ENCODE measurements around the gene VIL1. TPM values are rescaled to one million over a fixed set of nuclear protein-coding genes. Genes with fewer than 3 reads are reported as not detected.

VIL1 gene
- total RNA-seq, 1 experiment from 2014 or later: not detected

DNA sequence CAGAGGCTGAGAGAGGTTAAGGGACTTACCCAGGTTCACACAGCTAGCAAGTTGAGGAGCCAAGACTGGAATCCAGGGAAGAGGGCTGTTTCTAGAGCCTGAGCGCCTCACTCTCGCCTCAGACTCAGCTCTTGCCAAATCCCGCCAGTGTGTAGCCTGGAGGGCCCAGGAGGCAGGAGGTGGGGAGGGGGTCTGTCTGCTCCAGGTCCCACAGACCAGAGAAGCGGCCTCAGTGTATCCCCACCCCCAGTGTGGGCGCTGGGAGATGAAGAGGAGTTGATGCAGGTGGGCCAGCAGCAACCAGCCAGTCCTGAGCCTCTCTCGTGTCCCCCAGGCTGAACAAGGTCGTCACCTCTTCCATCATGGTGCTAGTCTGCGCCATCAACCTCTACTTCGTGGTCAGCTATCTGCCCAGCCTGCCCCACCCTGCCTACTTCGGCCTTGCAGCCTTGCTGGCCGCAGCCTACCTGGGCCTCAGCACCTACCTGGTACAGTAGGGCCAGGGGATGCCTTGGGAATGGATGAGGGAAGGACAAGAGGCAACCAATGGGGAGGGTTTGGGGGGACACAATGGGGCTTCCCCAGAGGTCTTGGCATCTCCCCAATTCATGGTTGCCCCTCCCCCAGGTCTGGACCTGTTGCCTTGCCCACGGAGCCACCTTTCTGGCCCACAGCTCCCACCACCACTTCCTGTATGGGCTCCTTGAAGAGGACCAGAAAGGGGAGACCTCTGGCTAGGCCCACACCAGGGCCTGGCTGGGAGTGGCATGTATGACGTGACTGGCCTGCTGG, 24.4 kb upstream of the VIL1 start:
- DNase-seq (ENCODE audit: low read depth): no peak

DNA sequence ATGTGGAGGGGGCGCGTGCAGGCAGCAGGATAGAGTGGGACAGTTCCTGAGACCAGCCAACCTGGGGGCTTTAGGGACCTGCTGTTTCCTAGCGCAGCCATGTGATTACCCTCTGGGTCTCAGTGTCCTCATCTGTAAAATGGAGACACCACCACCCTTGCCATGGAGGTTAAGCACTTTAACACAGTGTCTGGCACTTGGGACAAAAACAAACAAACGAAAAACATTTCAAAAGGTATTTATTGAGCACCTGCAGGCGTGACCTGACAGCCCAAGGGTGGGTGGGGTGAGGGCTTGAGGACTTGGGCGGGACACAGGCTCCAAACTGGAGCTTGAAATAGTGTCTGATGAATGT, 23.9 kb upstream of the VIL1 start:
- no peak for DNase-seq (ENCODE audit: low read depth)

DNA sequence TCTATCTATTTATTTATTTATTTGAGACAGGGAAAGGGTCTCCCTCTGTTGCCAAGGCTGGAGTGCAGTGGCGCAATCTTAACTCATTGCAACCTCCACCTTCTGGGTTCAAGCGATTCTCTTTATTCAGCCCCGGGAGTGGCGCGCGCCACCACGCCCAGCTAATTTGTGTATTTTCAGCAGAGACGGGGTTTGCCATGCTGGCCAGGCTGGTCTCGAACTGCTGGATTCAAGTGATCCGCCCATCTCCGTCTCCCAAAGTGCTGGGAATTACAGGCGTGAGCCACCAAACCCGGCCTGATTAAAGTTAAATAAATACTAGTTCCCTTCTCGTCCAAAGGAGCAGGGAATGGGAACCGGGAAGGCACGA, 23.5 kb upstream of the VIL1 start:
- DNase-seq (ENCODE audit: low read depth): no peak

DNA sequence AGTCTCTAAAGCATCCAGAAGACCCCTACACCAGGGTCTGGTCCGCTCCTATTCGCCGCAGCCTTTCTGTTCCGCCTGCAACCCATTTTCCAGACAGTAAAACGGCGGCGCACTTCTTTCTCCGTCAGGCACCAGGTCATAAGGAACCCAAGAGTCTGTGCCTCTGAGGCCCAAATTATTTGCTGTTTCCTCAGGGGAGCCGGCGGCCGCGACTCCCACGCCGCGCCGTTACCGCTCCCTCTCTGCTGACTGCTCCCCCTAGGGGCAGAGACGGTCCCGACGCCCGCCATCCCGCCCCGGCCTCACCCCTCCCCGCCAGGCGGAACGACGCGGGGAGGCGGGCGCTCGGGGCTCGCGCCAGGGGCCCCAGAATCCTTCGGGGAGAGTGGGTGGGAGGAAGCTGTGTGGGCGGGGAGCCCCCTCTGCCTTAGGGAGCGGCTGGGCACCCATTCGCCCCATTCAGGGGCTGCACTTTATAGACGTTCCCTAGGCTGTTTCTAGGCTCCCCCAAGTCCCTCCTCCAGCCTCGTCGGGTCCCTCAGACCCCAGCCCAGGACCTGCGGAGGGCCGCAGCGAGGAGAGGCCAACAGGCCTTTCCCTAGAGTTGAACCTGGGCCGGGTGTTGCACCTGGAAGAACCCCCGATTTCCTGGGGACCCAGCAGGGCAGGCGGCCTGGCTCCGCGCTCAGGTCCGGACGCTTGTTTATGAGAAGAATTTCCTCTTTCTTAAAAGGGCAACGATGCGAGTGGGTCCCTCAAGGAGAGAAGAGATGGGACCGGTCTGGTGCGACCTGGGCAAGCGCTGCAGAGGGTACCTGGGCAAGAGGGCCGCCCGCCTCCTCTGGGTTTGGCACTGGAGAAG, 22.9 kb upstream of the VIL1 start:
- DNase-seq (ENCODE audit: low read depth): peak; percentile 98

DNA sequence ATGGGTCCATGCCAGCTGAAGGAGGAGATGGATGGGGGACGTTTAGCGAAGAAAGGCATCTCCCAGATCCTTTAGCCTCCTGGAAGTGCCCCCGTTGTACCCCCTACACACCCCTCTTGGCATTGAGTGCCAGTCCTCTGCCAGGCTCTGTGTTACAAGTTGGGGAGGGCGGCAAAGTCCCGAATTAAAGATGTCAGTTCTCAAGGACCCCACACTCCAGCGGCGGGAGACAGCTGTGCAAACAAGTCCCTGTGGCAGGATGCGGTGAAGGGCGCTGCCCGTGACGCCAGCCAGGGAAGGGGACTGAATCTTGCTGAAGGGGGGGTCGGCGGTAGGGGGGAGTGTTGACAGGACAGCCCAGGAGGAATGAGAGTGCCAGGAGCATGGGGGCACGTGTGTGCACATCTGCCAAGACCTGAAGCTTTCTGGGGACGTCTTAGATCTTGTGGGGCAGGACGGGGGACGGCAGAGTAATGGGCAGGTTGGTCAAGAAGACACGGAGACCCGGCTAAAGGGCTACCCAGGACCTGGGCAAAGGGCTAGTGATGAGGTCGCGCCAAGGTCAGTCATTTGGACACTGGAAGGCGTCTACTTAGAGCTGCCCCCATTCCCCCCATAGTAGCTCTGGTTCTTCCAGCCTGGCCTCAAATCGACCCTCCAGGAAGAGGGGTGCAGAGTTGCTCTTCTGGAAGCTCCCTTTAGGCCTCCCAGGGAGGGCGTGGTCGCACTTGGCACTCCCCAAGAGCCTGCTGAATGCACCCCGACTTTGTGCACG, 22.0 kb upstream of the VIL1 start:
- peak; percentile 94 for DNase-seq (ENCODE audit: low read depth)

DNA sequence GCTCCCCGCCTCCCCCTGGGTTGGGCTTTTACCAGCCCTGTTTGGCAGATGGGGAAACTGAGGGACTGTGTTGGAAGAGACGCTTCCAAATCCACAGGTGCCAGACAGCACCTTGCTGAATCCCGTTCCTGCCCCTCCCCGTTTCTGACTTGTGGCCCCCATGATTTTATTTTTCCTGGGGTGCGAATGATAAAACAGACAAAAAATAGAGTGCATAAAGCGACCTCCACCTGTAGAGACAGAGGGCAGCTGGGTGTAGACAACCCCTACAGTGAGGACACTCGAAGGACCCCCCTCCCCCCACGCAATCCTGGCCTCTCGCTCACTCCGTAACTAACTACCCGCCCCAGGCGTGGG, 21.5 kb upstream of the VIL1 start:
- no peak for DNase-seq (ENCODE audit: low read depth)

DNA sequence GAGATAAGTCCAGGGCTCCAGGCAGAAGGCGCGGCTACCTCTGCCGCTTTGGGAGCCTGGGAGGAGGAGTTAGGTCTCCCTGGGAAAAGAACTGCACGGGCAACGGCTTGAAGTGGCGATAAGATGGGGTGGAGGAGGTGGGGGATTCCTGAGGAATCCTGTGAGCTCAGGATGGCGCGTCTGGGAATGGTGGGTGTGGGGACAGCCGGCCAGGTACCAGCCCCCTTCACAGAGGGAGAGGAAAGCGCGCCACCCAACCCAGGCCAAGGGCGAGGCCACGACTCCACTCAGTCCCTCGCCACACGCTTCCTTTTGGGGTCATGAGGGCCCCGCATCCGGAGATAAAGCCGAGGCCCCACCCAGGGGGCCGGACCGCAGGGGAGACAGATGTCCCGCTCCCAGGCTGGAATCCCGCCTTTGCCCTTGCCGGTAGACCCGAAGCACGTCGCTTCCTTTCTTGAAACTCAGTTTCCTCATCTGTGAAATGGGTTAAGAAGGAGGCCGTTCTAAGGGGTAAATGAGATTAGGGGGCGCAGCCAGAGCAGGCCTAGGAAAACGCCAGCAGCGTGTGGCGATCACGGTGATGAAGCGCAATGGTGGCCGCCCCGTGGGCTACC, 21.0 kb upstream of the VIL1 start:
- DNase-seq (ENCODE audit: low read depth): peak; percentile 94

DNA sequence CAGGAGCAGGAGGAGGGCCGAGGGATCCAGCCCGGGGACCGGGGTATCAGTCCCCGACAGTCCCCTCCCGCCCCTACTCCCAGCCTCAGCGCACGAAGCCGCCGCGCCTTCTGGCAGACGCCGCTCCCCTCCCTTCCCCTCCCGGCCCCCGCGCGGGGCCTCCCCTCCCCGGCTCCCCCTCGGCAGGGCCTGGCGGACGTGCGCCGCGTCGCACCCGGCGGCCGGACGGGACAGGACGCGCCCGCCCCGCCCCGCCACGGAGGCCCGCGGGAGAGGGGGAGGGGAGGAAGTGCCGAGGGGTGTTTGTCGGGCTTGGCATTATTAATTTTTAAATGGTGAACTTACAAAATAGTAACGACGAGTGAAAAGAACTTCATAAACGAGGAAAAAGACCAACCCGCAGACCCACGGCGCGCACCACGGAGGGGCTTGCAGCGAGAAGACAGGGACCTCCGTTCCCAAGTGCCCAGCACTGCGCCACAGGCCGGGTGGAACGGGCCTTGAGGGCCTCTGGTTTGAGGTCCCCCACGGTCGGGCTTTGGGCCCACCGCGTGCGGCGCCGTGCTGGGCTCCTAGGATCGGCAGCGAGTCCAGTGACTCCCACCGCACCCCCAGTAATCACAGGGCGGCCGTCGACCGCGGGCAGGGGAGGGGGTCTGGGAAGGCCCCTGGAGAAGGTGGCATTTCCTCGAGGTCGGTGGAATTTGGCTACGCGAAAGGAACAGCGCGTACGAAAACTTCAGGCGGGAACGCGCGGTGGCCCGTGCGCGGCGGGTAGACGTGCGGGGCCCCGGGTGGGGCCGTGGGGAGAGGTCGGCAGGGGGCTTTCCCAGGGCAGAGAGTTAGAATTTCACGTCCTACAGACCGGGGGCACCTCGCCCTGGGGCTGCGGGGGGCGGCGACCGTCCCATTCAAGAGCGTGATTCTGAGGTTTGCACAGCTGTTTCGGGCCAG, 20.2 kb upstream of the VIL1 start:
- DNase-seq (ENCODE audit: low read depth): peak; percentile 86

DNA sequence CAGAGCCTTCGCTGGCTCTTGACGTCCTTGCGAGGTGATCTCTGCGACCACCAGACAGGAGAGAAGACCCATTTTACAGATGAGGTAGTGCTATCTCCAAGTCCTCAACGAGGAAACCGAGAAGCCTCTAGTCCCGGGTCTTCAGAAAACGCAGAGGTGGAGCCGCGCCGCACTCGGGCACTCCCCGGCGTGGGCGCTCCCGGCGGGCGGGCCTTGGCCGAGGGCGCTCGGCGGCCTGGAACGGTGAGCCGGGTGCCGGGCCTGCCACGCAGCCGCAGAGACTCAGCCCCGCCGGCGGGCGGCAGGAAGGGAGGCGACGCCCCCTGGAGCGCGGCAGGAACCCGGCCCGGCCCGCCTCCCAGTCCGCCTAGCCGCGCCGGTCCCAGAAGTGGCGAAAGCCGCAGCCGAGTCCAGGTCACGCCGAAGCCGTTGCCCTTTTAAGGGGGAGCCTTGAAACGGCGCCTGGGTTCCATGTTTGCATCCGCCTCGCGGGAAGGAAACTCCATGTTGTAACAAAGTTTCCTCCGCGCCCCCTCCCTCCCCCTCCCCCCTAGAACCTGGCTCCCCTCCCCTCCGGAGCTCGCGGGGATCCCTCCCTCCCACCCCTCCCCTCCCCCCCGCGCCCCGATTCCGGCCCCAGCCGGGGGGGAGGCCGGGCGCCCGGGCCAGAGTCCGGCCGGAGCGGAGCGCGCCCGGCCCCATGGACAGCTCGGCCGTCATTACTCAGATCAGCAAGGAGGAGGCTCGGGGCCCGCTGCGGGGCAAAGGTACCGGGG, 19.3 kb upstream of the VIL1 start, which contains the start of gene CTDSP1:
Gene CTDSP1, plus strand, starts transcription at position 478 of the 776 bp plus-strand sequence. Its CDS starts 223 bp downstream, at position 701.
- DNase-seq (ENCODE audit: low read depth): peak; percentile 97

DNA sequence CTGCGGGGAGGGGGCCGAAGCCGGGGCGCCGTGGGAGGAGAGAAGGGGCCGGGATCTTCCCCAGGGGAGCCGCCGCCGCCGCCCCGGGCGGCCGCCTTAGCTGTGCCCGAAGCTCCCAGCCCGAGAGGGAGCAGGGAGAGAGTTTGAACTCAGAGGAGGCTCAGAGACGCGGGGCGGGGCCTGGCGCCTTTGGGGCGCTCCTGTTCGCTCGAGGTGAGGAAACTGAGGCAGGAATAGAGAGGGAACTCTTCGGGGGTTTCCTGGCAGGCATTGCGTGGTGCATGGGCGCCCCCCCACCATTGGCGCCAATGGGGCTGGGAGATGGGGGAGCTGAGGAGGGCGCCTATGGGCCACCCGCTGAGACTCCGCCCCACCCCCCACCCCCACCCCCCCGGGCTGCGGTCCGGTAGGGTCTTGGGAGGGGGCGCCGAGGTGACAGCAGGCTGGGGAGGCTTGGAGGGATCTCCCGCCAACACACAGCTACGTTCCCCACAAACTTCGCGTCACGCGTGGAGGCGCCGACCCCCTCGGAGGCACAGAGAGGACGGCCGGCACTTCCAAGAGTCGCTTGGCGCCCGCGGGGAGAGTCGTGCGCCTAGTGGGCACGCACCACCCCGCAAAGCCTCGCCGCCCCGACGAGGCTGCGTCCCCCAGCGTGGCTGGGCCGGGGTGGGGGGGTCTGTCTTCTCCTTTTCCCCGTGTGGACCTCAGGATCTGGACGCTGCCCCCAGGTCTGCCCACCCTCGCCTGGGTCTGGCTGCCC, 18.6 kb upstream of the VIL1 start:
- DNase-seq (ENCODE audit: low read depth): peak; percentile 38

DNA sequence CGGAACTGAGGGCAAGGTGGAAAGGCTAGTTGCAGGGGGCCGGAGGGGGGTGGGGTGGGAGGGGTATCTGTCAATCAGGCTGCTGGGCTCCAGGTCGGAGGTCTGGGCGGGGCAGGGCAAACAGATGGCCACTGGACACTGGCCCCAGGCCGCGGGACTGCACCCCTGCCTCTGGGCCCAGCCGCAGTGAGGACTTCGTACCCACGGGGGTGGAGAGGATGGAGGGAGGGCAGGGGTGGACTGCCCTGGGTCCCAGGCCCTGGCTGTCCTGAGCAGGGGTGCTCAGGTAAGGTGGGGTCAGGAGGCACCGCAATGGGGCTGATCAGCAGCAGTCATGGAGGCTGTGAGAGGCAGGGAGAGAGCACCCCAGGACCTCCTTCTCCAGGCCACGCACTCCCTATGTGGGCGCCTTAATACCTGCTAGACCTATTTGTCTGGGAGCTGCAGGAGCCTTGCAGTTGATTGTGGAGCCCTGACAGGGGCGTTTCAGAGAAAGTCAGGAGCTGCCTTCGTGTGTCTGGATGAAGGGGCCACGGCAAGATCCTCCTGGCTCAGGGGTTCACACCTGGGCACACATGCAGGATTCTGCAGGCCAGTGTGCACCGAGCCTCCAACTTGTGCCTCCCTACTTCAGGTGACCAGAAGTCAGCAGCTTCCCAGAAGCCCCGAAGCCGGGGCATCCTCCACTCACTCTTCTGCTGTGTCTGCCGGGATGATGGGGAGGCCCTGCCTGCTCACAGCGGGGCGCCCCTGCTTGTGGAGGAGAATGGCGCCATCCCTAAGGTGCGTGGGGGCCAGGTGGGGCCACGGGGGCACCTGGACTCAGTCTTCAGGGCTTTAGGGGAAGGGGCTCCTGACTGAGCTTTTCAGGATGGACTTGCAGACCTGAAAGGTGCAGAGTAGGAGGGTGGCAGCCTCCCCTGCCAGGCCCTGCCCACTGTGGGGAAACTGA, 17.7 kb upstream of the VIL1 start:
- peak; percentile 25 for DNase-seq (ENCODE audit: low read depth)

DNA sequence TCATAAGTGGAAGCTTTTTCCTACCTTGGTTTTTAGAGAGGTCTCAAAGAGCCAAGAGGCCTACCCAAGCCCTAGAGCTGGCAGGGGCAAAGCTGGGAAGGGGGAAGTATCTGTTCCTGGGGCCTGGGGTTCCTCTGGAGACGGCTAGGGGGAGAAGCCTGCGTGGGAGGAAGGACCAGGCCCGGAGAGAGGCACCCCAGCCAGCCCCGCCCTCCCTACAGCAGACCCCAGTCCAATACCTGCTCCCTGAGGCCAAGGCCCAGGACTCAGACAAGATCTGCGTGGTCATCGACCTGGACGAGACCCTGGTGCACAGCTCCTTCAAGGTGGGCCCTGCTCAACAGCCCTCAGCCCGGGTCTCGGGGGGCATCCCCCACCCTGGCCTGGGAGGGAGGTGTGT, 17.0 kb upstream of the VIL1 start:
- no peak for DNase-seq (ENCODE audit: low read depth)

DNA sequence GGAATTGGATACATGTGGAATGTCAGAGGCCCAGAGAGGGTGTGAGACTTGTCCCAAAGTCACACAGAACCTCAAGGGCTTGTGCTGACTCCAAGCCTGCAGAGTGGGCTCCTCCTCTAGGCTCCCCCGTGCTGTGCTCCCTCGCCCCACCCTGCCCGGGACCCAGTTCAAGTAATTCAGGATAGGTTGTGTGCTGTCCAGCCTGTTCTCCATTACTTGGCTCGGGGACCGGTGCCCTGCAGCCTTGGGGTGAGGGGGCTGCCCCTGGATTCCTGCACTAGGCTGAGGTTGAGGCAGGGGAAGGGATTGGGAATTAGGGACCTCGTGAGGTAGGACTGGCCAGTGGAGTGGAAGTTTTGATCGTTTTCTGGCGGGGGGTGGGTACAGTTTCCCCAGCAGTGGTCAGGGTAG, 16.4 kb upstream of the VIL1 start:
- DNase-seq (ENCODE audit: low read depth): no peak

DNA sequence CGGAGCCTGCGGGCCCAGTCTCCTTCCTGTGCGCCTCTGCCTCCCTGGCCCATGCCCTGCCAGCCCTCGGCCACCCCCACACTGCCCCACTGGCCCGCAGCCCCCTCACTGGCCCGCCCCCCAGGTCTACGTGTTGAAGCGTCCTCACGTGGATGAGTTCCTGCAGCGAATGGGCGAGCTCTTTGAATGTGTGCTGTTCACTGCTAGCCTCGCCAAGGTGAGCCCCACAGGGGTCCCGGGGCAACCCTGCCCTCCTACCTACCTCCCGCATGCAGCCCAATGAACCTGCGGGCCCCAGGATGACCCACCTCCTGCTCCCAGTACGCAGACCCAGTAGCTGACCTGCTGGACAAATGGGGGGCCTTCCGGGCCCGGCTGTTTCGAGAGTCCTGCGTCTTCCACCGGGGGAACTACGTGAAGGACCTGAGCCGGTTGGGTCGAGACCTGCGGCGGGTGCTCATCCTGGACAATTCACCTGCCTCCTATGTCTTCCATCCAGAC, 16.0 kb upstream of the VIL1 start:
- no peak for DNase-seq (ENCODE audit: low read depth)

DNA sequence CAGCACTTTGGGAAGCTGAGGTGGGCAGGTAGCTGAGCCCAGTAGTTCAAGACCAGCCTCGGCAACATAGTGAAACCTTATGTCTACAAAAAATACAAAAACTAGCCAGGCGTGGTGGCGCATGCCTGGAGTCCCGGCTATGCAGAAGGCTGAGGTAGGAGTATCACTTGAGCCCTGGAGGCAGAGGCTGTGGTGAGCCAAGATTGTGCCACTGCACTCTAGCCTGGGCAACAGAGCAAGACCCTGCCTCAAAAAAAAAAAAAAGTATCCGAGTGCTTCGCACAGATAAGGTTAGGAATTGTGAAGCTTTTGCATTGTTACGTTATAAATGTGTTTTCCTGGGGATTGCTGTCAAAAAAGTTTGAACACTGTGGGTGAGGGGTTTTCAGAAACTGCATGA, 15.1 kb upstream of the VIL1 start:
- no peak for DNase-seq (ENCODE audit: low read depth)

DNA sequence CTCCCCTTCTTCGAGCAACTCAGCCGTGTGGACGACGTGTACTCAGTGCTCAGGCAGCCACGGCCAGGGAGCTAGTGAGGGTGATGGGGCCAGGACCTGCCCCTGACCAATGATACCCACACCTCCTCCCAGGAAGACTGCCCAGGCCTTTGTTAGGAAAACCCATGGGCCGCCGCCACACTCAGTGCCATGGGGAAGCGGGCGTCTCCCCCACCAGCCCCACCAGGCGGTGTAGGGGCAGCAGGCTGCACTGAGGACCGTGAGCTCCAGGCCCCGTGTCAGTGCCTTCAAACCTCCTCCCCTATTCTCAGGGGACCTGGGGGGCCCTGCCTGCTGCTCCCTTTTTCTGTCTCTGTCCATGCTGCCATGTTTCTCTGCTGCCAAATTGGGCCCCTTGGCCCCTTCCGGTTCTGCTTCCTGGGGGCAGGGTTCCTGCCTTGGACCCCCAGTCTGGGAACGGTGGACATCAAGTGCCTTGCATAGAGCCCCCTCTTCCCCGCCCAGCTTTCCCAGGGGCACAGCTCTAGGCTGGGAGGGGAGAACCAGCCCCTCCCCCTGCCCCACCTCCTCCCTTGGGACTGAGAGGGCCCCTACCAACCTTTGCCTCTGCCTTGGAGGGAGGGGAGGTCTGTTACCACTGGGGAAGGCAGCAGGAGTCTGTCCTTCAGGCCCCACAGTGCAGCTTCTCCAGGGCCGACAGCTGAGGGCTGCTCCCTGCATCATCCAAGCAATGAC, 14.4 kb upstream of the VIL1 start:
- DNase-seq (ENCODE audit: low read depth): no peak

DNA sequence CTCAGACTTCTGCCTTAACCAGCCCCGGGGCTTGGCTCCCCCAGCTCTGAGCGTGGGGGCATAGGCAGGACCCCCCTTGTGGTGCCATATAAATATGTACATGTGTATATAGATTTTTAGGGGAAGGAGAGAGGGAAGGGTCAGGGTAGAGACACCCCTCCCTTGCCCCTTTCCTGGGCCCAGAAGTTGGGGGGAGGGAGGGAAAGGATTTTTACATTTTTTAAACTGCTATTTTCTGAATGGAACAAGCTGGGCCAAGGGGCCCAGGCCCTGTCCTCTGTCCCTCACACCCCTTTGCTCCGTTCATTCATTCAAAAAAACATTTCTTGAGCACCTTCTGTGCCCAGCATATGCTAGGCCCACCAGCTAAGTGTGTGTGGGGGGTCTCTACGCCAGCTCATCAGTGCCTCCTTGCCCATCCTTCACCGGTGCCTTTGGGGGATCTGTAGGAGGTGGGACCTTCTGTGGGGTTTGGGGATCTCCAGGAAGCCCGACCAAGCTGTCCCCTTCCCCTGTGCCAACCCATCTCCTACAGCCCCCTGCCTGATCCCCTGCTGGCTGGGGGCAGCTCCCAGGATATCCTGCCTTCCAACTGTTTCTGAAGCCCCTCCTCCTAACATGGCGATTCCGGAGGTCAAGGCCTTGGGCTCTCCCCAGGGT, 13.7 kb upstream of the VIL1 start:
- no peak for DNase-seq (ENCODE audit: low read depth)

Data from RPMI7951 (cell line).